Neural cell (in vitro differentiated cells): Measurements from ENCODE around the gene SLC26A11. TPM values are rescaled to one million over a fixed set of nuclear protein-coding genes. Genes with fewer than 3 reads are reported as not detected.
"Not testable (repeated sequence)": the region's sequence is repeated elsewhere in the genome, so short reads cannot be mapped to it uniquely, and the experiment has no call there.

Experiments used
- H2AFZ ChIP-seq: fragments of 200-600, 300-800 bp; sonication (generic), shearing (Covaris generic); 2 replicates; pipeline ENCODE4 v1.6.0; 2014; ENCODE audit warnings: low read depth, mild to moderate bottlenecking, antibody characterized with exemption, low read length, moderate library complexity
- H3F3A ChIP-seq: fragments of 200-600 bp; shearing (Covaris generic); 2 replicates; pipeline ENCODE4 v1.6.1; 2016; ENCODE audit warnings: mild to moderate bottlenecking, moderate library complexity, mixed read lengths, antibody characterized with exemption, low read length; ENCODE audit not compliant: insufficient read depth, poor library complexity, severe bottlenecking
- H3K27ac ChIP-seq: fragments of 200-600, 300-800 bp; sonication (generic), shearing (Covaris generic); 2 replicates; pipeline ENCODE4 v1.5.1; 2014; ENCODE audit warnings: mild to moderate bottlenecking, low read length, moderate library complexity
- H3K27me3 ChIP-seq: fragments of 300-800, 200-600 bp; sonication (generic), shearing (Covaris generic); 2 replicates; pipeline ENCODE4 v1.6.0; 2014; ENCODE audit warnings: mild to moderate bottlenecking, low read depth, low read length, moderate library complexity; ENCODE audit not compliant: insufficient read depth
- H3K36me3 ChIP-seq: fragments of 300-800, 200-600 bp; sonication (generic), shearing (Covaris generic); 2 replicates; pipeline ENCODE4 v1.5.1; 2014; ENCODE audit warnings: mild to moderate bottlenecking, antibody characterized with exemption, low read length, moderate library complexity; ENCODE audit not compliant: insufficient read depth
- H3K4me2 ChIP-seq: fragments of 300-800, 200-600 bp; sonication (generic), shearing (Covaris generic); 2 replicates; pipeline ENCODE4 v1.6.0; 2014; ENCODE audit warnings: mild to moderate bottlenecking, low read length
- H3K4me3 ChIP-seq: fragments of 300-800, 200-600 bp; sonication (generic), shearing (Covaris generic); 2 replicates; pipeline ENCODE4 v1.5.1; 2014; ENCODE audit warnings: mild to moderate bottlenecking, low read length, moderate library complexity
- H3K79me2 ChIP-seq: fragments of 200-600 bp; shearing (Covaris generic); replicated peaks from 2 replicates; pipeline ENCODE4 v1.6.0; 2014; ENCODE audit warnings: mild to moderate bottlenecking, low read length, moderate library complexity; ENCODE audit not compliant: insufficient read depth
- H3K9ac ChIP-seq: fragments of 300-800, 200-600 bp; sonication (generic), shearing (Covaris generic); 2 replicates; pipeline ENCODE4 v1.6.1; 2016; ENCODE audit warnings: mild to moderate bottlenecking, low read length, mixed read lengths
- H3K9me2 ChIP-seq: fragments of 200-600 bp; shearing (Covaris generic); 2 replicates; pipeline ENCODE4 v1.6.1; 2016; ENCODE audit warnings: mild to moderate bottlenecking, low read length, mixed read lengths; ENCODE audit not compliant: insufficient read depth
- H3K9me3 ChIP-seq: fragments of 200-600, 300-800 bp; sonication (generic), shearing (Covaris generic); 2 replicates; pipeline ENCODE4 v1.6.1; 2016; ENCODE audit warnings: mild to moderate bottlenecking, mixed run types, low read length, moderate library complexity, mixed read lengths
- H4K20me1 ChIP-seq: fragments of 200-600 bp; shearing (Covaris generic); 2 replicates; pipeline ENCODE4 v1.6.1; 2016; ENCODE audit warnings: mild to moderate bottlenecking, mixed run types; ENCODE audit not compliant: insufficient read depth
- EP300 ChIP-seq: fragments of 450-650 bp; conservative IDR thresholded peaks from 2 replicates; pipeline ENCODE4 v1.6.1; 2014; ENCODE audit warnings: antibody characterized with exemption, mild to moderate bottlenecking, moderate library complexity; ENCODE audit not compliant: poor library complexity, severe bottlenecking
- EZH2 ChIP-seq: fragments of 200-600, 300-800 bp; shearing (Covaris generic), sonication (generic); IDR thresholded peaks from 2 replicates; pipeline ENCODE4 v1.6.1; 2014; ENCODE audit warnings: antibody characterized with exemption, low read length, borderline replicate concordance, mild to moderate bottlenecking; ENCODE audit not compliant: insufficient read depth, poor library complexity, severe bottlenecking
- MXI1 ChIP-seq: fragments of 450-650 bp; conservative IDR thresholded peaks from 2 replicates; pipeline ENCODE4 v1.6.1; 2014; ENCODE audit warnings: antibody characterized with exemption, mild to moderate bottlenecking; ENCODE audit not compliant: poor library complexity, severe bottlenecking
- POLR2AphosphoS5 ChIP-seq: IDR thresholded peaks from 2 replicates; pipeline ENCODE4 v1.6.1; 2012
- RAD21 ChIP-seq: fragments of 450-650 bp; conservative IDR thresholded peaks from 2 replicates; pipeline ENCODE4 v1.6.1; 2014; ENCODE audit warnings: antibody characterized with exemption, mild to moderate bottlenecking, moderate library complexity
- REST ChIP-seq: IDR thresholded peaks from 2 replicates; pipeline ENCODE4 v1.6.1; 2012; ENCODE audit warnings: borderline replicate concordance
- SMC3 ChIP-seq: fragments of 450-650 bp; conservative IDR thresholded peaks from 2 replicates; pipeline ENCODE4 v1.6.1; 2014; ENCODE audit warnings: antibody characterized with exemption, mild to moderate bottlenecking, moderate library complexity; ENCODE audit not compliant: poor library complexity
- TAF1 ChIP-seq: IDR thresholded peaks from 2 replicates; pipeline ENCODE4 v1.6.1; 2012; ENCODE audit warnings: low read depth
- polyA plus RNA-seq: library from polyadenylated mRNA; depleted of rRNA; stranded (reverse); fragments of >200 nt; gene quantifications from 2 replicates; pipeline ENCODE4 v1.2.3, GENCODE V29; 2014
- TF ChIP-seq, protein P1 (sequence below): fragments of 450-650 bp; IDR thresholded peaks from 2 replicates; pipeline ENCODE4 v1.5.1; 2014; ENCODE audit warnings: antibody characterized with exemption, mild to moderate bottlenecking, moderate library complexity; ENCODE audit not compliant: poor library complexity, severe bottlenecking

The SLC26A11 gene
- polyA plus RNA-seq, 1 donor from 2014 or later, result 18.6 TPM

GRCh38 chr17:80196652-80197051, 23.6 kb upstream of the SLC26A11 start:
- no peaks in the 10 kb centered on the region for H3K9me3 ChIP-seq
- no peak overlapping the region for H3K4me2 ChIP-seq
- no peaks in the 10 kb centered on the region for H3F3A ChIP-seq
- H3K9me2 ChIP-seq, result no peaks in the 10 kb centered on the region
- H3K79me2 ChIP-seq, result no peaks in the 10 kb centered on the region
- H3K27ac ChIP-seq, result no peak overlapping the region
- H3K27me3 ChIP-seq, result no peaks in the 10 kb centered on the region
- no peak overlapping the region for H2AFZ ChIP-seq
- H3K9ac ChIP-seq, result no peak overlapping the region
- H4K20me1 ChIP-seq, result no peaks in the 10 kb centered on the region
- H3K4me3 ChIP-seq, result no peak overlapping the region
- no peaks in the 10 kb centered on the region for H3K36me3 ChIP-seq
- no peak for TF ChIP-seq RAD21
- TF ChIP-seq, protein P1, sequence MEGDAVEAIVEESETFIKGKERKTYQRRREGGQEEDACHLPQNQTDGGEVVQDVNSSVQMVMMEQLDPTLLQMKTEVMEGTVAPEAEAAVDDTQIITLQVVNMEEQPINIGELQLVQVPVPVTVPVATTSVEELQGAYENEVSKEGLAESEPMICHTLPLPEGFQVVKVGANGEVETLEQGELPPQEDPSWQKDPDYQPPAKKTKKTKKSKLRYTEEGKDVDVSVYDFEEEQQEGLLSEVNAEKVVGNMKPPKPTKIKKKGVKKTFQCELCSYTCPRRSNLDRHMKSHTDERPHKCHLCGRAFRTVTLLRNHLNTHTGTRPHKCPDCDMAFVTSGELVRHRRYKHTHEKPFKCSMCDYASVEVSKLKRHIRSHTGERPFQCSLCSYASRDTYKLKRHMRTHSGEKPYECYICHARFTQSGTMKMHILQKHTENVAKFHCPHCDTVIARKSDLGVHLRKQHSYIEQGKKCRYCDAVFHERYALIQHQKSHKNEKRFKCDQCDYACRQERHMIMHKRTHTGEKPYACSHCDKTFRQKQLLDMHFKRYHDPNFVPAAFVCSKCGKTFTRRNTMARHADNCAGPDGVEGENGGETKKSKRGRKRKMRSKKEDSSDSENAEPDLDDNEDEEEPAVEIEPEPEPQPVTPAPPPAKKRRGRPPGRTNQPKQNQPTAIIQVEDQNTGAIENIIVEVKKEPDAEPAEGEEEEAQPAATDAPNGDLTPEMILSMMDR, result no peak
- no peak for TF ChIP-seq MXI1
- no peak for TF ChIP-seq EP300
- no peak for TF ChIP-seq REST
- no peak for TF ChIP-seq EZH2

DNA sequence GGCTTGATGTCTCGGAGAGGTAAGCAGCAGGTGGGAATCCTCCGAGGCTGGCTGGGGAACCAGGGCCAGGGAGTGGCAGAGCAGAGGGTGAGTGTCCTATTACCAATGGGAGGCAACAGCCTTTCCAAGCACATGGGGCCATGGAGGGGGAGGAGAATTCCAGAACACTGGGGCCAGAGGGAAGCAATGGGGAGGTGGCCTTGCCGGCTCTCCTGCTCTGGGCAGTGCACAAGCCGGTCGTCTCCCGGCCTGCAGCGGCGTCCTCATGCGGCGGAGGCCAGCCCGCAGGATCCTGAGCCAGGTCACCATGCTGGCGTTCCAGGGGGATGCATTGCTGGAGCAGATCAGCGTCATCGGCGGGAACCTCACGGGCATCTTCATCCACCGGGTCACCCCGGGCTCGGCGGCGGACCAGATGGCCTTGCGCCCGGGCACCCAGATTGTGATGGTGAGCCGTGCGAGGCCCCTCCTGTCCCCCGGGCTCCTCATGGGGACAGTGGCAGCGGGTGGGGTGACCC, 22.0 kb upstream of the SLC26A11 start:
- no peaks in the 10 kb centered on the region for H3K27me3 ChIP-seq
- H3K36me3 ChIP-seq, result no peaks in the 10 kb centered on the region
- no peak overlapping the region for H3K27ac ChIP-seq
- no peak overlapping the region for H3K4me2 ChIP-seq
- no peaks in the 10 kb centered on the region for H4K20me1 ChIP-seq
- no peak overlapping the region for H2AFZ ChIP-seq
- no peaks in the 10 kb centered on the region for H3K9me3 ChIP-seq
- TF ChIP-seq EZH2 (no peak), TAF1 (no peak), MXI1 (no peak), REST (no peak), SMC3 (no peak), RAD21 (no peak), POLR2AphosphoS5 (no peak), EP300 (no peak)
- TF ChIP-seq, protein P1, result no peak
- H3F3A ChIP-seq, result no peaks in the 10 kb centered on the region
- H3K9ac ChIP-seq, result no peak overlapping the region
- H3K79me2 ChIP-seq, result no peaks in the 10 kb centered on the region
- H3K4me3 ChIP-seq, result no peak overlapping the region
- no peaks in the 10 kb centered on the region for H3K9me2 ChIP-seq

GRCh38 chr17:80199295-80199694, 20.9 kb upstream of the SLC26A11 start:
- H3K4me2 ChIP-seq, H3K79me2 ChIP-seq, H3K36me3 ChIP-seq, H3K4me3 ChIP-seq, H4K20me1 ChIP-seq, H3K27me3 ChIP-seq, H3K9me2 ChIP-seq, H3F3A ChIP-seq, H3K27ac ChIP-seq, H3K9ac ChIP-seq, H2AFZ ChIP-seq, H3K9me3 ChIP-seq: not testable (repeated sequence)
